Psoas muscle (tissue), 8 donors: Measurements from ENCODE around the gene KCNG2. TPM values are rescaled to one million over a fixed set of nuclear protein-coding genes. Genes with fewer than 3 reads are reported as not detected.

Source experiments
- ATAC-seq, 4 donors: fragments of 200-7000 bp; cut with Tn5 transposase; one replicate each; pipeline ENCODE4 v1.9.1; 2020; ENCODE audit warnings: moderate library complexity in 3 of 4, mild to moderate bottlenecking in 2 of 4
- DNase-seq, 2 donors: peaks; one replicate each; pipeline ENCODE4 v3.0.0-alpha.2; 2020
- H3K27ac ChIP-seq: fragments of 200-600 bp; one replicate; pipeline ENCODE4 v1.8.0; 2022
- H3K27me3 ChIP-seq, 3 donors: fragments of 200-600 bp in 1 of 3; one replicate each; pipeline versions ENCODE4 v1.6.1 to v1.8.0; 2013 to 2022; ENCODE audit warnings: low read length in 2 of 3, mild to moderate bottlenecking in 2 of 3, moderate library complexity in 1 of 3; ENCODE audit not compliant: insufficient read depth in 3 of 3
- H3K36me3 ChIP-seq, 2 donors: fragments of 200-600 bp in 1 of 2; one replicate each; pipeline versions ENCODE4 v1.6.1 to v1.8.0; 2013 to 2022; ENCODE audit warnings: low read depth in 1 of 2, mild to moderate bottlenecking in 1 of 2, moderate library complexity in 1 of 2; ENCODE audit not compliant: insufficient read depth in 1 of 2
- H3K4me1 ChIP-seq: fragments of 200-600 bp; one replicate; pipeline ENCODE4 v1.8.0; 2022
- H3K4me3 ChIP-seq: fragments of 200-600 bp; one replicate; pipeline ENCODE4 v1.8.0; 2022; ENCODE audit warnings: mild to moderate bottlenecking
- H3K9me3 ChIP-seq: fragments of 200-600 bp; one replicate; pipeline ENCODE4 v1.8.0; 2022
- WGBS, 3 donors: extraction: QIAGEN DNeasy Blood & Tissue Kit; methylation state at CpG; one replicate each; pipeline versions ENCODE4 v1.1.6 to v1.1.7; 2013; 5-methylcytosine and 5-hydroxymethylcytosine counted together
- intact Hi-C, 2 donors: fragments of 100-400 bp; cut with DNase I; formaldehyde crosslinking; loops; one replicate each; pipeline versions ENCODE4 v1.11.0 to v1.14.2; 2022
- polyA plus RNA-seq, 3 donors: library from polyadenylated mRNA; stranded (reverse); fragments of 200-250 nt; gene quantifications; one replicate each; pipeline ENCODE4 v1.2.3, GENCODE V29; 2013
- total RNA-seq, 4 donors: library from RNA; stranded (reverse); fragmentation: NEBNext Ultra II Directional in 2 of 4; extraction: Animal tissue kit (Norgen Biotek cat#: 25700) in 2 of 4; gene quantifications; one replicate each; pipeline versions ENCODE4 v1.2.1 to v1.2.4, GENCODE V29; 2021 to 2023
- TF ChIP-seq, protein P1 (sequence below): fragments of 200-600 bp; IDR thresholded peaks from one replicate; pipeline ENCODE4 v1.8.0; 2022; ENCODE audit warnings: antibody characterized with exemption
- donor health status: healthy with polysubstance abuse.
- donor health status: DM: no; HTN: no; CAD: no; lungs with moderate emphysema.
- donor health status: Bipolar disorder and iron deficiency.
- donor health status: healthy.
- donor health status: DM: yes; HTN: yes; CAD: no.
- donor health status: DM: no; HTN: no; CAD: no.
- donor health status: DM: no; HTN: no; CAD: no.
- donor health status: DM: yes; HTN: yes; CAD: no.

The KCNG2 gene
- total and polyA plus RNA-seq, 7 donors, result 0.04 to 0.54 (median 0.27) TPM; not detected in 2

DNA sequence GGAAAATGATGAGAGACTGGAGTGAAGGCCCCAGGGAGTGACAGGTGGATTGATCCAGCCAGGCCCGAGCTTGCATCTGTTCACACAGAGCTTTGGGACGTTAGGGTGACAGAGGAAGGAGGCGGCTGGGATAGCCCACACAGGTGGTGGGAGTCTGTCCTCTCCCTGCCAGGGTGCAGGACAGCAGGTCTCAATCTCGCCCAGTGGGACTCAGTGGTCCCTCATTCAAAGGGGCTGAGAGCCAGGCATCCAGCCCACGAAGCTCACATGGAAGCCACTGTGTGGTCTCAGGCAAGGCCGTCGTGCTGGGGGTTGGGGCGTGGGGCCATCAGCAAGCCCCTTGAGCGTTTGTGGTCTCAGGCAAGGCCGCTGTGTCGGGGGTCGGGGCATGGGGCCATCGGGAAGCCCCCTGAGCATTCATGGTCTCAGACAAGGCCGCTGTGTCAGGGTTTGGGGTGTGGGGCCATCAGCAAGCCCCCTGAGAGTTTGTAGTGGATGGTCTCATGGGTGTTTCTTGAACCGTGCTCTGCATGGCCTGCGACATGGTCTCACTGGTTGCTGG lies 8.3 kb downstream of the KCNG2 start:
- 77 to 86% (median 80%) methylated on average over 15 to 16 of the region's 16 CpGs for WGBS, 3 donors
- Histone ChIP-seq H3K36me3 (no peaks in the 10 kb centered on the region), H3K27ac (no peak overlapping the region), H3K27me3 (peaks cover 0 to 2% (median 0%) of the 10 kb centered on the region in 3 donors), H3K4me3 (no peak overlapping the region), H3K4me1 (no peaks in the 10 kb centered on the region), H3K9me3 (no peaks in the 10 kb centered on the region)
- ATAC-seq, result no peak
- DNase-seq, result no peak
- intact Hi-C loops, result no loop called here
- TF ChIP-seq, protein P1, sequence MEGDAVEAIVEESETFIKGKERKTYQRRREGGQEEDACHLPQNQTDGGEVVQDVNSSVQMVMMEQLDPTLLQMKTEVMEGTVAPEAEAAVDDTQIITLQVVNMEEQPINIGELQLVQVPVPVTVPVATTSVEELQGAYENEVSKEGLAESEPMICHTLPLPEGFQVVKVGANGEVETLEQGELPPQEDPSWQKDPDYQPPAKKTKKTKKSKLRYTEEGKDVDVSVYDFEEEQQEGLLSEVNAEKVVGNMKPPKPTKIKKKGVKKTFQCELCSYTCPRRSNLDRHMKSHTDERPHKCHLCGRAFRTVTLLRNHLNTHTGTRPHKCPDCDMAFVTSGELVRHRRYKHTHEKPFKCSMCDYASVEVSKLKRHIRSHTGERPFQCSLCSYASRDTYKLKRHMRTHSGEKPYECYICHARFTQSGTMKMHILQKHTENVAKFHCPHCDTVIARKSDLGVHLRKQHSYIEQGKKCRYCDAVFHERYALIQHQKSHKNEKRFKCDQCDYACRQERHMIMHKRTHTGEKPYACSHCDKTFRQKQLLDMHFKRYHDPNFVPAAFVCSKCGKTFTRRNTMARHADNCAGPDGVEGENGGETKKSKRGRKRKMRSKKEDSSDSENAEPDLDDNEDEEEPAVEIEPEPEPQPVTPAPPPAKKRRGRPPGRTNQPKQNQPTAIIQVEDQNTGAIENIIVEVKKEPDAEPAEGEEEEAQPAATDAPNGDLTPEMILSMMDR, result no peak

DNA sequence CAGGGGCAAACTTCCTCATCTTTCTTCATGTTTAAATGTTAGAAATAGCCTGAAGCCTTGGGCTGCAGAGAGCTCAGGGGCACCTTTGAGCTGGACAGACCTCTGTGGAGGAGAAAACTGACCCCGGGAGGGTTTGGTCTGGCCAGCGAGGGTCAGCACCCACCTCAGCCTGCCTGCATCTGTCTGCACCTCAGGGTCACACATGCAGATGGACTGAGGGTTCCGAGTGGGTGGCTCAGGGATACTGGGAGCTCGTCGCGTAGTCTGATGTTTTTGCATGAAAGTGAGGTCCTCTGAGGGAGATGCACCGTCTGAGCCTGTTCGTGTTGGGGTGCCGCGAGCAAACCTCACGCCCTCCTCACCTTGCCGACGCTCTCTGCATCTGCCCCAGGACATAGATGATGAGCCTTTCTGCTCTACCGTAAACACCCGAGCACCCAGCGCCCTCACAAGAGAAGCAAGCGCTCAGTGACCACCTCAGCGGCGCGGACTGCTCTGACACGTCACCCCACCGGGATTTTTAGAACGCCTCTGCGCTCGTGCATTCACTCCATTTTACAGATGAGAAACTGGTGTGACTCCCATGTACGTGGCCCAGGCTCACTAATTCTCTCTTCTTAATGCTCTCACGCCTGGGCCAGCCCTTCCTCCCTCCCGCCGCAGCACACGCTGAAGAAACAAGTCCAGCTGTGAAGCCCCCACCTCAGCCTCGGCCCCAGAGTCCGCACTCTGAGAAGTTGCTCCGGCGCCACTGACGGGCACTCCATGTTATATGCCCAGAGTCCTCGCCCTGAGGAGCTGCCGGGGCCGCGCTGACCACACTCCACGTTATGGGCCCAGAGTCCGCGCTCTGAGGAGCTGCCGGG lies 9.5 kb downstream of the KCNG2 start:
- TF ChIP-seq, protein P1, result no peak

DNA sequence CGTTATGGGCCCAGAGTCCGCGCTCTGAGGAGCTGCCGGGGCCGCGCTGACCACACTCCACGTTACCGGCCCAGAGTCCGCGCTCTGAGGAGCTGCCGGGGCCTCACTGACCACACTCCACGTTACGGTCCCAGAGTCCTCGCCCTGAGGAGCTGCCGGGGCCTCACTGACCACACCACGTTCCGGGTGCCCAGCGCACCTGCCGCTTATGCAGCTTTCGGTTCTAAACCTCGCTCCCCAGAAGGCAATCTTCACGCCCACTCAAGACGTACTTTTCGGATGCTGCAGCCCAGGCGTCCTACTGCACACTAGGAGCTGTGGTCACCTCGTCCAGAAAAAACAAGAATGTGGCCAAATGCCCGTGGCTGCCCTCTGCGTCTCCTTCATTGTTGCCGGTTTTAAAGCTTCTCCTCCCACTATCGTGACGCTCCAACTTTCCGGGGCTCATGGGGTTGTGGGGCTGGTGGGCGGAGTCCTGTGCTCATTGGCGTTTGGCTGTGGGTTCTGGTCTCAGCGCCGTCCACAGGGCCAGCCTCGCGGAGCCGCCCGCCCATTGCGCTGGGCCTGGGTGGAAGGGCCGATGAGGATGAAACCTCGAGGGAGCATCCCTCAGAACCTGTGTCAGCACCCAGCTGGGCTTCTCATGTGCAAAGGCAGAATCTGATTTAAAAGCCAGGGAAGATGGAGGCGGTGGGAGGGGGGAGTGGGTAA lies 11.9 kb downstream of the KCNG2 start:
- Histone ChIP-seq H3K36me3 (no peaks in the 10 kb centered on the region), H3K4me3 (no peak overlapping the region), H3K27ac (no peak overlapping the region), H3K4me1 (no peaks in the 10 kb centered on the region), H3K9me3 (no peaks in the 10 kb centered on the region), H3K27me3 (peaks cover 0 to 20% (median 3%) of the 10 kb centered on the region in 3 donors)
- TF ChIP-seq, protein P1, result no peak
- DNase-seq, result no peak
- ATAC-seq, result no peak
- WGBS, 3 donors, result 89 to 94% (median 91%) methylated on average over 39 to 44 of the region's 44 CpGs
- intact Hi-C loops, result no loop called here

More for the DNA sequence above, 9.5 kb downstream of the KCNG2 start:
- Histone ChIP-seq H3K4me1 (no peaks in the 10 kb centered on the region), H3K27me3 (peaks cover 0 to 13% (median 0%) of the 10 kb centered on the region in 3 donors), H3K4me3 (no peak overlapping the region), H3K27ac (no peak overlapping the region), H3K9me3 (no peaks in the 10 kb centered on the region), H3K36me3 (no peaks in the 10 kb centered on the region)
- intact Hi-C loops, result no loop called here
- ATAC-seq, result no peak
- 89 to 90% (median 90%) methylated on average over 40 to 42 of the region's 43 CpGs for WGBS, 3 donors
- no peak for DNase-seq

DNA sequence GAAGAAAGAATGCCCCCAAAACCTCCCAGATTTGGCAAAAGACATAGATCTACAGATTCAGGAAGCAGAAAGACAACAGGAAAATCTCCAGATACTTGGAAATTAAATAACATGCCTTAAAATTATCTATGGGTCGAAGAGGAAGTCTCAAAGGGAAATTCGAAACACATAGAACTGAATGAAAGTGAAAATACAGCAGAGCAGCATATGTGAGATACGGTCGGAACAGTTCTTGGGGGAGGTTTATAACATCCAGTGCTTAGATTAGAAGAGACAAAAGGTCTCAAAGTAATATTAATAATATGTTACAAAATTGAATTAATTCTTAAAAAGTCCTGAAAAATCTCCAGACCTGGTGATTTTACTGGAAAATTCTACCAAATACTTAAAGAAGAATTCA lies 14.3 kb downstream of the KCNG2 start:
- DNase-seq (no peak), ATAC-seq (no peak)
- 61 to 72% (median 67%) methylated on average over 4 of the region's 4 CpGs for WGBS, 3 donors
- TF ChIP-seq, protein P1, result no peak
- Histone ChIP-seq H3K27me3 (peaks cover 0 to 28% (median 8%) of the 10 kb centered on the region in 3 donors), H3K27ac (no peak overlapping the region), H3K4me1 (no peaks in the 10 kb centered on the region), H3K4me3 (no peak overlapping the region), H3K36me3 (no peaks in the 10 kb centered on the region), H3K9me3 (no peaks in the 10 kb centered on the region)
- intact Hi-C loops, result no loop called here
